D721Med (cell line): ENCODE data around the gene CDYL.

Experiments used
- DNase-seq: peaks from one replicate; pipeline ENCODE4 v3.0.0; 2011; ENCODE audit warnings: low spot score; ENCODE audit not compliant: insufficient read length
- FAIRE-seq: peaks from 2 replicates; lab custom pipeline; 2011; peaks lifted over from hg19 to GRCh38; lab: Jason Lieb, UNC
- CTCF ChIP-seq: IDR thresholded peaks from 2 replicates; pipeline ENCODE4 v1.5.1; 2012; ENCODE audit warnings: mild to moderate bottlenecking, control low read depth; ENCODE audit not compliant: insufficient read depth; ENCODE audit errors: missing control alignments

CDYL gene

GRCh38 chr6:4970739-4971395, 194.7 kb downstream of the CDYL start:
- DNase-seq: no peak
- no peak for TF ChIP-seq CTCF
- no peak for FAIRE-seq

DNA sequence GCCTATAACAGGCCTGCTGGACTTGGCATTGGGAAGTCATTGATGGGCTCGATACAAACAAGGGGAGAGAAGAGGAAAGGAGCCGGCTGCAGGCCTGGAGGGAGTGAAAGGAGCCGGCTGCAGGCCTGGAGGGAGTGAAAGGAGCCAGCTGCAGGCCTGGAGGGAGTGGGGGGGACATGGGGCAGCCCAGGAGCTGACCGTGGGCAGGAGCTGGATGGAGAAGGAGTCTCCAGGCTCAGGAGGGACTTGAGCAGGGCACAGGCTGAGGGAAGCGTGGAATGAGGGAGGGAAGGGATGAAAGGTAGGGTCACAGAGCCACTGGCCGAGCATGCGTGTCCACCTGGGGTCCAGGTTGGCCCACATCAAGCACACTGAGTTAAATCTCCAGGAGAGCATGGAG, 195.6 kb downstream of the CDYL start:
- FAIRE-seq: no peak
- no peak for DNase-seq
- no peak for TF ChIP-seq CTCF

- FAIRE-seq: no peak
- DNase-seq: no peak
Observed at GRCh38 chr6:4972438-4972837, 196.2 kb downstream of the CDYL start.

GRCh38 chr6:4973415-4973814, 197.2 kb downstream of the CDYL start:
- DNase-seq (no peak), FAIRE-seq (no peak)
- TF ChIP-seq CTCF: no peak

More at GRCh38 chr6:4972438-4972837, 196.2 kb downstream of the CDYL start:
- no peak for TF ChIP-seq CTCF

DNA sequence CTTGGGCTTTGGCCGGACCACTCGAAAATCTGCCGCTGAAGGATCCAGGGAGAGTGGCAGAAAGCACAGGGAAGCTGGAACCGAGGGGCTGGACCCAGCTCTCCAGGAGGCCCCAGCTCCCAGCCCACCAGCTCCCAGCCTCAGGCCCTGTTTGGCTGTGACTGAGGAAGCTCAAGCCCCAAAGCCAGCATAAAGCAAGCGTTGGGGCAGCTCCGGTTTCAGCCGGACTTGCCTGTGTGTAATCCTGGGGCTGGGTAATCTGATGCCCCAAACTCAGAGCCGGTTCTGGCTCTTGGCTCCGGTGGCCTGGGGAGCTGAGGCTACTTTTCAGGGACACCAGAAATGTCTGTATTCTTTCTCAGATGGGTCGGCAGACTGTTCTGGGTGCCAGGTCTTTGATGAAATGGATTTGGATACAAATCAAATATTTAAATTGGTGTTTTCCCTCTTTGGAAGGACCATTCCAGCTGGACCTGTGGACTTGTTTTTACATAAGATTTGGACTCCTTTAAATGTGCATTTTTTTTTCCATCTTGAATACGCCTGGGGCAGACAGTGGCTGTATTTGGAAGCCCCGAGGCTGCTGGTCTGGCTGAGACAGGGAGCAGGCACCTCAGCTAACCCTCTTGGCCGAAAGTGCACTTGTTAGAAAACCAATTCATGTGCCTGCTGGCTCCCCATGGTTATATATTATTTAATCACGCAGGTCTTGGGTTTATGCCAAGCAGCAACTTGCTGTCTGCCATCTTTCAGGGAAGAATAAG, 198.0 kb downstream of the CDYL start:
- FAIRE-seq (no peak), DNase-seq (no peak)
- TF ChIP-seq CTCF: no peak

- no peak for TF ChIP-seq CTCF
- DNase-seq (no peak), FAIRE-seq (no peak)
Observed at GRCh38 chr6:4974962-4975361, 198.8 kb downstream of the CDYL start.

DNA sequence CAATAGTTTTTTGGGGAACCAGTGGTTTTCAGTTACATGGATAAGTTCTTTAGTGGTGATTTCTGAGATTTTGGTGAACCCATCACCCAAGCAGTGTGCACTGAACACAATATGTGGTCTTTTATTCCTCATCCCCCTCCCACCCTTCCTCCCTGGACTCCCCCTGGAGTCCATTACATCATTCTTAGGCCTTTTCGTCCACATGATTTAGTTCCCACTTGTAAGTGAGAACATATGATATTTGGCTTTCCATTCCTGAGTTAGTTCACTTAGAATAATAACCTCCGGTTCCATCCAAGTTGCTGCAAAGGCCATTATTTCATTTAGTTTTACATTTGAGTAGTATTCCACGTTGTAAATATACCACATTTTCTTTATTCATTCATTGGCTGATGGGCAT, 199.3 kb downstream of the CDYL start:
- DNase-seq (no peak), FAIRE-seq (no peak)
- no peak for TF ChIP-seq CTCF
